AG20443 (cell line): Measurements from ENCODE around the gene ACTR10.

Source experiments
- DNase-seq: peaks from one replicate; pipeline ENCODE4 v3.0.0; 2012; ENCODE audit warnings: low spot score, mixed read lengths

Gene ACTR10

GRCh38 chr14:58199726-58200479, at the start of gene ACTR10:
ACTR10 (plus strand) TSS chr14:58200149; CDS start chr14:58200218, 69 bp downstream.
- peak; percentile 94 for DNase-seq

GRCh38 chr14:58150243-58150805, 49.6 kb upstream of the ACTR10 start:
- DNase-seq = no peak

- DNase-seq = peak; percentile 58
Observed at GRCh38 chr14:58151133-58152013, 48.6 kb upstream of the ACTR10 start.

DNA sequence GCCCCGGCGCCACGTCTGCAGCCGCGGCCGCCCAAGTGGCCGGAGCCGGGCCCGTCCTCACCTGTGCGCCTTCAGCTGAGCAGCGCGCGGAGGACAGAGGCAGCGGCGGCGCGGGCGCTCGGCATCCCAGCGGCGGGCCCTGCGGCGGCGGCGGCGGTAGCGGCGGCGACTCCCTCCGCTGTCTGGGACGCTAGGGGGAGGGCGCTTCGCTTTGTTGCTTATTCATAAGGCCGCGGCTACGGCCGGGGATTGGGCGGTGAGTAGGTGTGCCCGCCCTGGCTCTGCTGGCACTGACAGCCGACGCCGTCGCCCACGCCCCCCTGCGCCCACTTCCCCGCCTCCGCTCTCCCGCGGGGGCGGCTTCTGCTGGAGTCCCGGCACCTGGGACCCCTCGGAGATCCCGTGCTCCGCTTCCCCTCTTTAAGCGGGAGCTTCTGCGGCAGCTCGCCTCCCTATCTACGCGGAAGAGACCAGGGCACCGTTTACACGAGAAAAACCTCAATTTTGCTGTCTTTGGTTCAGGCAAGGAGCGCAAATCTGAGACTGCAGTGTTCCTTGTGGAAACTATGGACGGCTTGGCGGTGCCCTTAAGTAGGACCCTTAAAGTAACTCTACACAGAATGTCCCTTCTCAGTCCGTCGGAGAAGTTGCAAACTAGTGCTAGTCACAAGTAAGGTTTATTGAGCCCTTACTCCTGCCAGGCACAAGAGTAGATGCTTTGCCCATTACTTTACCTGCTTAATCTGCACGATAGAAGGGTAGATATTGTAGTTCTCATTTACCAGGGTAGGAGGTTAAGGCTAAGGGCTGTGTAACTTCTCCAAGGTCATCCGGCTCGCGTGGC, 47.7 kb upstream of the ACTR10 start, which contains the start of gene ARMH4:
ARMH4 (minus strand) TSS at position 200 of the 844 bp plus-strand sequence. CDS start 12,855 bp downstream, outside the sequence.
- peak; percentile 92 for DNase-seq

GRCh38 chr14:58160561-58160960, 39.4 kb upstream of the ACTR10 start:
- DNase-seq = no peak

DNA sequence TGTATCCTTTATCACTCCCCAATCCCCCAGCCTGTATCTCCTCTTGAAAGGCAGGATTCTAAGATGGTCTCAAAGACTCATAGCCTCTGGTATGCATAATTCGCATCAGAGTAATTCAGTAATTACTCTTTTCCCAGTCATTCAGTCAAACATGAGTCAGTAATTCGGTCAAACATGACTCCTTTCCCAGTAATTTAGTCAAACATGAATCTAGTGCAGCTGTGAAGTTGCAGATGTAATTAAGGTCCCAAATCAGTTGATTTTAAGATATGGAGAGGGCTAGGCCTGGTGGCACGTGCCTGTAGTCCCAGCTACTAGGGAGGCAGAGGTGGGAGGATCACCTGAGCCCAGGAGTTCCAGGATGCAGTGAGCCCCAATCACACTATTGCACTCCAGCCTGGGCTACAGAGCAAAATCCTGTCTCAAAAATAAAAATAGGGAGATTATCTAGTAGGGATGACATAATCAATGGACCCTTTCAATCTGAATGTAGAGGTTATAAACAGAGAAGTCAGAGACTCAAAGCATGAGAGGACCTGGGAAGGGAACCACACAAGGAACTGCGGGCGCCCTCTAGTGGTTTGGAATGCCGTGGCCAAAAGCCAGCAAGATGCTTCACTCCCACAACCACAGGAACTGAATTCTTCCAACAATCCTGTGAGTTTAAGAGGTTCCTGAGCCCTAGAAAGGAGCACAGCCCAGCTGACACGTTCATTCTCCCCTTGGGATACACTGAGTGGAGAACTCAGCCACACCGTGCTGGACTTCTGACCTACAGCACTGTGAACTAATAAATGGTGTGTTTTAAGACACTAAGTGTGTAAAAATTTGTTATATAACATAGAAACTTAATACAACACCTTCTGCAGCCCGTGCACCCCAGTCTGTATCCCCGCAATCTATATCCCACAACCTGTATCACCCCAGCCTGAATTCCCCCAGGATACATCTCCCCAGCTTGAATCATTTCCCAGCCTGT, 33.7 kb upstream of the ACTR10 start:
- DNase-seq = peak; percentile 75

- no peak for DNase-seq
Observed at GRCh38 chr14:58167057-58167456, 32.9 kb upstream of the ACTR10 start.

- DNase-seq = no peak
Observed at GRCh38 chr14:58167891-58168290, 32.1 kb upstream of the ACTR10 start.

GRCh38 chr14:58171090-58171489, 28.9 kb upstream of the ACTR10 start:
- peak; percentile 95 for DNase-seq

DNA sequence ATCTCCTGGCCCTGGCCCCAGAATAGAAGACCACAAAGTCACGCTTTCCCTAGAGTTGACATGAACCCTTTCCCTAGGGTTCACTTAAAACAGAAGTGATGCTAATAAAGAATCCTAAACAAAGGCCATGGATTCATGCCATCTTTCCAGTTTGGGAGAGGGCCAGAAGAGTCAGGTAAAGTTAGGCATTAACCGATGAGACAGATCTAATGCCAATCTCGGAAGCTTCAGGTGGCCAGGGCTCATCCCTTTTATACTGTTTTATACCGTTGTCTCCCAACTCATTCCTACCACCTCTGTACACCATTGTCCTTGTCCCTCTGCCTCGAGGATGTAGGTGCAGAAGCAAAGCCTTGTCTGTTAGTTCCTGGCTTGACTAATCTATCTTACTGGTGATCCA, 22.8 kb upstream of the ACTR10 start:
- DNase-seq = no peak

GRCh38 chr14:58189176-58189575, 10.8 kb upstream of the ACTR10 start:
- no peak for DNase-seq

DNA sequence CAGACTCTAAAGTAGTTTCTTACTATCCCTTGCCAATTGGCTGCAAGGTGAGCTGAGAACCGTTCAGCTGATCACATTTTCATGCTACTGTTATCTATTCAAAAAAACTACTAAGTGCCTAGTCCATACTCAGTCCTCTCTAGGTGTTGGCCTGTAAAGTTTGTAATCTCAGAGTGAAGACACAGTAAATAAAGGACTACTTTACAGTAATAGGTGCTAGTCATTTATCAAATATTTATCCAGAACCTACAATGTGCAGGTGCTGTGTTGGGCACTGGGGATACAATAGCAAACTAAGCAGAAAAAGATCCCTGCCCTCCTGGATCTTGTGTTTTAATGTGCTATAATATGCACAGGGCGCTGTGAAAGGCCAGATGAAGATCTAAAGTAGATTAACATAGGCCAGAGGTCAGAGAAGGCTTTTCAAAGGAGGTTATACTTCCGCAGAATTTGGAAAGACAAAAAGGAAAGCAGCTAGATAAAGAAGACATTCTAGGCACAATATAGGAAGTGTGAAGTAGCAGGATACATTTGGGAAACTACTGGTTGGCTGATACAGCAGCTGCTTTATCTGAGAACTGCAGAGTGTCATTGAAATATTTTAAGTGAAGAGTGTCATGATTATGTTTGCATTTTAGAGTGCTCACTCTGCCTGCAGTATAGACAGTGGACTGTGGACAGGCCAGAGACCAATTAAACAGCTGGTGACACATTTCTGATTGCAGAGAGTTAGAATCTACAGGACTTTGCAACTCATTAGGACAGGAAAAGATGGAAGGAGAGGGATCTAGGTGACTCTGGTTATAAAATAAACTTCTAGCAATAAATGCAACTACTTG, 8.0 kb upstream of the ACTR10 start:
- DNase-seq = no peak

DNA sequence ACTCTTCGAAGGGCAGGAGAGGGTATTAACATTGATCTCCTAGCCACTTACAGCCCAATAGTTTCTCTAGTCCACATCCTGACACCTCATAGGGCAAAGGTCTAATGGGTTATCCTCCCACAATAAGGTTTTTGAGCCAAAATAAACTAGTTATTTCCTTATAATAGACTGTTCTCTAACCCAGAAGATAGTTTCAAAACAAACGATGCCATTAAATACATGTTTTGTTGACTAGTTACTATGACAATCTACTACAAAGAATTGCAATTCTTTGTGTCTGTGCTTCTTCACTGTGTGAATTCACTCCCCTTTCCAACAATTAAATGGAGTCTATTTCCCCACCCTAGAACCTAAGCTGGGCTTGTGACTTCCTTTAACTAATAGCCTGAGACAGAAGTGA, 6.4 kb upstream of the ACTR10 start:
- no peak for DNase-seq

DNA sequence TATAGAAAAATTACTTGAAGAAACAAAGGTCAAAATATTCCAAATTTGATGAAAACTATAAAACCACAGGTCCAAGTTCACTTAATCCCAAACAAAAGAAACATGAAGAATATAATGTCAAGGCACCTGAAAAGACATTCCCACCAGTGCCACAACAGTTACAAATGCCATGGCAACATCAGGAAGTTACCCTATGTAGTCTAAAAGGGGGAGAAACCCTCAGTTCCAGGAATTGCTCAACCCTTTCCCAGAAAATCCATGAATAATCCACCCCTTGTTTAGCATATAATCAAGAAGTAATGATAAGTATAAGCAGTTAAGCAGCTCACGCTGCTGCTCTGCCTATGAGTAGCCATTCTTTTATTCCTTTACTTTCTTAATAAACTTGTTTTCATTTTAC, 3.8 kb upstream of the ACTR10 start:
- DNase-seq = no peak

- no peak for DNase-seq
Observed at GRCh38 chr14:58198086-58198485, 1.9 kb upstream of the ACTR10 start.

DNA sequence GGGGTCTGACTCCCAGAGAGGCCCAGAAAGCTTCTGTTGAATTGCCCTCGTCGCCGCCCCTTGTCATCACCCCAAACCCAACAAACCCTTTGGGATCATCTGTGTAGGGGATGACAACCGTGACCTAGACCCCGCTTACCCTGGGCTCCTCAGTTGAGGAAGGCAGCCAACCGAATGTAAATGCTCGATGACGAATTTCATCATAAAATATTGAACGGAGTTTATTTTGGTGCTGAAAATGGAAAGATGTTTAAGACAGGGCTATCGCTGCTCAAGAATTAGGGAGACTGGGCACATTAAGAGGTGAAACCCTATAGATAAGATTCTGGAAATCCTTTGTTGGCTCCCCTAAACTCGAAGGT, 512 bp downstream of the ACTR10 start:
- no peak for DNase-seq

DNA sequence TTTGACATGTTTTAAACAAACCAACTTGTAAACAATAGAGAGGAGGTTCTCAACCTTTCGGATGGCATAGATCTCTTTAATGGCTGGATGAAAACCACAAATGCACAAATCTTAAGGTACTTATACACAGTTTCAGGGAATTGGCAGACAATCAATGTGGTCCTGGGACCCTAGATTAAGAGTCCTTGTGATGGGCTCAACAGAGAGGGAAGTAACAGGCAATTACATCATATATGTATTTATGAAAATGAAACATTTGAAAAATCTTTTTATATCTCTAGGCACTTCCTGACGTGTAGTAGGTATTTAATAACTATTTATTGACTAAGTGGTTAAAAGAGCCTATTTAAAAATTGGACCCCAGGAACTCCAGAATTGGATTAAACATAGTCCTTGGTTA, 897 bp downstream of the ACTR10 start:
- DNase-seq = no peak

GRCh38 chr14:58213176-58213575, 13.2 kb downstream of the ACTR10 start:
- DNase-seq = no peak

DNA sequence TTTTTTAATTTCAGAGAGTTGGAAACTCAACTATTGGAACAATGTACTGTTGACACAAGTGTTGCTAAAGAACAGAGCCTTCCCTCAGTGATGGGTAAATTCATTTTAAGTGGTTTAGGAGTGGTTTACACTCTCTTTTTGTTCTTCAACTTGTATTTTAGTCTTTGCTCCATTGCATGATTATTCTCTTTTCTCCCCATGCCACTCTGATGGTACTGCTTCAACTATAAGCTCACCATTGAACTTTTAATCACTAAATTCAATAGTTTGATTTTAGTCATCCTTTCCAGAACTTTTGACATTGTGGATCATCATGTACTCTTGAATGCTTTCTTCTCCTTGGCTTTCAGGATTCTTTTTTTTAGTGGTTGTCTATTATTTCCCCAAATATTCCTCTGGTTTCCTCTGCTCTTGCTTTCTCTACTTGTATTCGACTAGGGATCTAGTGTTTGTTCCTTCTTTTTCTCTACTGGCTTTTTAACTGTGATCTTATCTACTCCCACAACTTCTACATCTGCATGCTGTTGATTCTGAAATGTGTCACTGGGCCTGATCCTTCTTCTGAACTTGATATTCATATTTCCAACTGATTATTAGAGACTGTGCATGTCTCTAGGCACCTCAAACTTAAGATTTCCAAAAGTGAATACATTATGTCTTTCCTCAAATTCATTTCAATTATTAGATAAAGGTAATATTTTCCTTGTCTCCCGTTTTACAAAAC, 15.4 kb downstream of the ACTR10 start:
- no peak for DNase-seq
